Stromal cell of bone marrow (primary cell): ENCODE measurements around the gene SSTR3.

Experiments
- DNase-seq: peaks from one replicate; pipeline ENCODE4 v3.0.0-alpha.2; 2012; ENCODE audit warnings: low read depth

The SSTR3 gene

GRCh38 chr22:37196539-37197450 lies 15.5 kb downstream of the SSTR3 start:
- peak; percentile 83 for DNase-seq

GRCh38 chr22:37195921-37196320 lies 16.4 kb downstream of the SSTR3 start:
- no peak for DNase-seq

GRCh38 chr22:37194750-37195149 lies 17.5 kb downstream of the SSTR3 start:
- no peak for DNase-seq

- no peak for DNase-seq
These were observed 18.6 kb downstream of the SSTR3 start for GRCh38 chr22:37193629-37194191.

- no peak for DNase-seq
These were observed 19.5 kb downstream of the SSTR3 start for GRCh38 chr22:37192741-37193140.

GRCh38 chr22:37192204-37192603 lies 20.1 kb downstream of the SSTR3 start:
- DNase-seq: no peak

GRCh38 chr22:37190262-37190780 lies 22.0 kb downstream of the SSTR3 start:
- no peak for DNase-seq

GRCh38 chr22:37188901-37189466 lies 23.3 kb downstream of the SSTR3 start:
- no peak for DNase-seq

GRCh38 chr22:37187891-37188761 lies 24.2 kb downstream of the SSTR3 start, which contains the start of gene C1QTNF6:
Gene C1QTNF6, minus strand, starts transcription at chr22:37188247. Its CDS starts 34 bp downstream, at chr22:37188213.
- no peak for DNase-seq

GRCh38 chr22:37187552-37187890 lies 24.8 kb downstream of the SSTR3 start:
- DNase-seq: peak; percentile 25

GRCh38 chr22:37186997-37187522 lies 25.2 kb downstream of the SSTR3 start:
- DNase-seq: no peak

- peak; percentile 57 for DNase-seq
These were observed 25.9 kb downstream of the SSTR3 start for GRCh38 chr22:37186228-37186996.

- DNase-seq: no peak
These were observed 26.5 kb downstream of the SSTR3 start for GRCh38 chr22:37185646-37186227.

- no peak for DNase-seq
These were observed 27.3 kb downstream of the SSTR3 start for GRCh38 chr22:37184816-37185541.

- no peak for DNase-seq
These were observed 27.9 kb downstream of the SSTR3 start for GRCh38 chr22:37184380-37184755.

GRCh38 chr22:37183432-37184379 lies 28.6 kb downstream of the SSTR3 start:
- no peak for DNase-seq

GRCh38 chr22:37182949-37183245 lies 29.4 kb downstream of the SSTR3 start:
- no peak for DNase-seq

- DNase-seq: no peak
These were observed 30.0 kb downstream of the SSTR3 start for GRCh38 chr22:37182101-37182948.
